GM20000 (cell line): ENCODE measurements around the gene NFIX.

Experiments used
- DNase-seq: peaks from one replicate; pipeline ENCODE4 v3.0.0; 2012; ENCODE audit warnings: low spot score
- CTCF ChIP-seq: IDR thresholded peaks from 2 replicates; pipeline ENCODE4 v1.5.1; 2012; ENCODE audit warnings: mild to moderate bottlenecking, control low read depth; ENCODE audit errors: extremely low read depth, missing control alignments

Gene NFIX

GRCh38 chr19:13117176-13117771, 122.0 kb downstream of the NFIX start:
- no peak for TF ChIP-seq CTCF
- no peak for DNase-seq

- no peak for TF ChIP-seq CTCF
- DNase-seq = peak; percentile 99
Observed at GRCh38 chr19:13117772-13118423, 122.6 kb downstream of the NFIX start, which contains the start of gene NACC1. Gene NACC1 (plus strand): TSS chr19:13118264. CDS start chr19:13135208, 16,944 bp downstream.

GRCh38 chr19:13118424-13119193, 123.3 kb downstream of the NFIX start:
- DNase-seq = peak; percentile 80
- TF ChIP-seq CTCF = no peak

- no peak for TF ChIP-seq CTCF
- no peak for DNase-seq
Observed at GRCh38 chr19:13119627-13120026, 124.4 kb downstream of the NFIX start.

GRCh38 chr19:13120031-13120430, 124.8 kb downstream of the NFIX start:
- TF ChIP-seq CTCF = no peak
- no peak for DNase-seq

- no peak for DNase-seq
- no peak for TF ChIP-seq CTCF
Observed at GRCh38 chr19:13120817-13121216, 125.5 kb downstream of the NFIX start.
